Lung (tissue), 12 donors: ENCODE measurements around the gene HDAC4. TPM values are rescaled to one million over a fixed set of nuclear protein-coding genes. Genes with fewer than 3 reads are reported as not detected.

ENCODE experiments used
- ATAC-seq: fragments of 200-7000 bp; cut with Tn5 transposase; one replicate; pipeline ENCODE4 v1.9.1; 2020; ENCODE audit warnings: moderate number of reproducible peaks; ENCODE audit not compliant: insufficient read depth, low FRiP score
- DNase-seq, 3 donors: peaks; one replicate each; pipeline ENCODE4 v3.0.0-alpha.2; 2013 to 2017
- H3K27ac ChIP-seq, 2 donors: one replicate each; pipeline ENCODE4 v1.5.1; 2013; ENCODE audit warnings: mild to moderate bottlenecking in 2 of 2, moderate library complexity in 2 of 2, control low read depth in 1 of 2, inconsistent platforms in 1 of 2, low read depth in 1 of 2, low read length in 1 of 2
- H3K27me3 ChIP-seq, 3 donors: one replicate each; pipeline ENCODE4 v1.5.1; 2013; ENCODE audit warnings: low read length in 2 of 3; ENCODE audit not compliant: control insufficient read depth in 3 of 3, insufficient read depth in 3 of 3
- H3K36me3 ChIP-seq, 4 donors: one replicate each; pipeline ENCODE4 v1.5.1; 2013; ENCODE audit warnings: low read length in 4 of 4, mild to moderate bottlenecking in 1 of 4, moderate library complexity in 1 of 4; ENCODE audit not compliant: control insufficient read depth in 4 of 4, insufficient read depth in 4 of 4
- H3K4me1 ChIP-seq, 5 donors: one replicate each; pipeline ENCODE4 v1.5.1; 2013; ENCODE audit warnings: low read length in 5 of 5, mild to moderate bottlenecking in 2 of 5, moderate library complexity in 1 of 5; ENCODE audit not compliant: control insufficient read depth in 5 of 5, insufficient read depth in 5 of 5
- H3K4me3 ChIP-seq: one replicate; pipeline ENCODE4 v1.5.1; 2013; ENCODE audit warnings: mild to moderate bottlenecking, control low read depth, moderate library complexity
- H3K9ac ChIP-seq, 2 donors: one replicate each; pipeline ENCODE4 v1.5.1; 2013; ENCODE audit warnings: low read length in 2 of 2, control low read depth in 1 of 2; ENCODE audit not compliant: insufficient read depth in 1 of 2
- H3K9me3 ChIP-seq, 4 donors: one replicate each; pipeline ENCODE4 v1.5.1; 2013; ENCODE audit warnings: low read length in 3 of 4, mild to moderate bottlenecking in 1 of 4, moderate library complexity in 1 of 4; ENCODE audit not compliant: control insufficient read depth in 4 of 4, insufficient read depth in 3 of 4
- CTCF ChIP-seq: IDR thresholded peaks from 2 replicates; pipeline ENCODE4 v1.5.1; 2012; ENCODE audit warnings: mild to moderate bottlenecking; ENCODE audit errors: control extremely low read depth, extremely low read depth
- WGBS, 2 donors: extraction: QIAGEN DNeasy Blood & Tissue Kit; methylation state at CpG; one replicate each; pipeline ENCODE4 v1.1.7; 2013; 5-methylcytosine and 5-hydroxymethylcytosine counted together
- polyA plus RNA-seq, 2 donors: library from polyadenylated mRNA; stranded (reverse); fragments of 200-250 nt; gene quantifications; one replicate each; pipeline ENCODE4 v1.2.1, GENCODE V29; 2013
- total RNA-seq, 2 donors: library from RNA; depleted of rRNA in 1 of 2; stranded (reverse); fragments of >200 nt in 1 of 2; gene quantifications; one replicate each; pipeline ENCODE4 v1.2.1, GENCODE V29; 2014 to 2021
- donor health status: control.
- donor health status: control.
- donor health status: Bipolar disorder and iron deficiency.
- donor health status: healthy.
- donor health status: DM: yes; HTN: yes; CAD: no.

Gene HDAC4
- total and polyA plus RNA-seq, 4 donors, result 6.9 to 47.7 (median 20.7) TPM

DNA sequence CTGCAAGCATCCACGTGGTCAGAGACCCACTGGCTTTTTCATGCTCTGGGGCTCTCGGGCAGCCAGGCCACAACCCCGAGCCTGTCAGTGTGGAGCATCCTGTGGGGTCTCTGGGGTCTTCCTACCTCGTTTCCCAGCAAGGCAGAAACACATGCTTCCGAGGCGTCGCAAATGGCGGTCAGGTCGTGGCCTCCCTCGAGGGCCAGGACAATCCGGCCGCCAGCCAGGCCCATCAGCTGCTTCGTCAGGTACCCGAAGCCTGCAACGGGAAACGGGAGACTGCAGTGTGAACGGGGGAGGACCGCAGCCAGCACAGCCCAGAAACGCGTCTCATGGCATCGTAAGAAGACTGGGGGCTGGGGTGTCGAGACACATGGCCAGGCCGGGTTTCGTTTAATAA, 334.2 kb downstream of the HDAC4 start:
- Histone ChIP-seq H3K4me1 (peaks cover 0 to 11% (median 3%) of the 10 kb centered on the region in 5 donors), H3K27ac (no peak overlapping the region), H3K9ac (no peak overlapping the region), H3K4me3 (no peak overlapping the region), H3K9me3 (no peaks in the 10 kb centered on the region), H3K36me3 (peaks cover 2 to 60% (median 6%) of the 10 kb centered on the region in 4 donors), H3K27me3 (no peaks in the 10 kb centered on the region)
- ATAC-seq (no peak), DNase-seq (no peak)
- TF ChIP-seq CTCF, result no peak
- 95% methylated on average over 24 of the region's 24 CpGs for WGBS, 2 donors

- no peak for TF ChIP-seq CTCF
- no peak overlapping the region for H3K27ac ChIP-seq
- no peak overlapping the region for H3K4me3 ChIP-seq
- no peaks in the 10 kb centered on the region for H3K27me3 ChIP-seq
- no peak for ATAC-seq
- H3K9me3 ChIP-seq, result no peaks in the 10 kb centered on the region
- peaks cover 0 to 65% (median 4%) of the 10 kb centered on the region in 4 donors for H3K36me3 ChIP-seq
- 96 to 97% methylated on average over 11 of the region's 11 CpGs for WGBS, 2 donors
- peaks cover 0 to 11% (median 3%) of the 10 kb centered on the region in 5 donors for H3K4me1 ChIP-seq
- DNase-seq, result no peak
- no peak overlapping the region for H3K9ac ChIP-seq
Measured at GRCh38 chr2:239065962-239066361, 334.9 kb downstream of the HDAC4 start.

- no peak overlapping the region for H3K9ac ChIP-seq
- H3K9me3 ChIP-seq, result no peaks in the 10 kb centered on the region
- no peak overlapping the region for H3K4me3 ChIP-seq
- peaks cover 0 to 68% (median 4%) of the 10 kb centered on the region in 4 donors for H3K36me3 ChIP-seq
- no peak for DNase-seq
- ATAC-seq, result no peak
- H3K27me3 ChIP-seq, result no peaks in the 10 kb centered on the region
- 96 to 97% methylated on average over 11 of the region's 11 CpGs for WGBS, 2 donors
- TF ChIP-seq CTCF, result no peak
- H3K4me1 ChIP-seq, result peaks cover 0 to 11% (median 3%) of the 10 kb centered on the region in 5 donors
- H3K27ac ChIP-seq, result no peak overlapping the region
Measured at GRCh38 chr2:239065537-239065936, 335.3 kb downstream of the HDAC4 start.

- Histone ChIP-seq H3K4me3 (no peak overlapping the region), H3K9ac (no peak overlapping the region), H3K36me3 (peaks cover 0 to 68% (median 4%) of the 10 kb centered on the region in 4 donors), H3K27me3 (no peaks in the 10 kb centered on the region), H3K27ac (no peak overlapping the region), H3K9me3 (no peaks in the 10 kb centered on the region), H3K4me1 (peaks cover 0 to 11% (median 3%) of the 10 kb centered on the region in 5 donors)
- TF ChIP-seq CTCF, result no peak
- 96% methylated on average over 21 of the region's 21 CpGs for WGBS, 2 donors
- no peak for DNase-seq
- no peak for ATAC-seq
Measured at GRCh38 chr2:239064891-239065290, 335.9 kb downstream of the HDAC4 start.
